GM13976 (cell line): ENCODE measurements around the gene IGSF1.

Source experiments
- DNase-seq: peaks from one replicate; pipeline ENCODE4 v3.0.0; 2012; ENCODE audit warnings: low spot score
- in situ Hi-C: fragments of 300-500 bp; cut with MboI; formaldehyde crosslinking; loops from one replicate; pipeline ENCODE4 v1.12.0; 2022; ENCODE audit warnings: low sequenced_read_pairs, mixed read lengths, inconsistent platforms; ENCODE audit not compliant: unreplicated experiment
- TF ChIP-seq, protein P1 (sequence below): IDR thresholded peaks from 2 replicates; pipeline ENCODE4 v1.5.1; 2012; ENCODE audit warnings: borderline replicate concordance, mild to moderate bottlenecking; ENCODE audit not compliant: insufficient read depth; ENCODE audit errors: extremely low read depth, missing control alignments, control extremely low read depth

IGSF1 gene

DNA sequence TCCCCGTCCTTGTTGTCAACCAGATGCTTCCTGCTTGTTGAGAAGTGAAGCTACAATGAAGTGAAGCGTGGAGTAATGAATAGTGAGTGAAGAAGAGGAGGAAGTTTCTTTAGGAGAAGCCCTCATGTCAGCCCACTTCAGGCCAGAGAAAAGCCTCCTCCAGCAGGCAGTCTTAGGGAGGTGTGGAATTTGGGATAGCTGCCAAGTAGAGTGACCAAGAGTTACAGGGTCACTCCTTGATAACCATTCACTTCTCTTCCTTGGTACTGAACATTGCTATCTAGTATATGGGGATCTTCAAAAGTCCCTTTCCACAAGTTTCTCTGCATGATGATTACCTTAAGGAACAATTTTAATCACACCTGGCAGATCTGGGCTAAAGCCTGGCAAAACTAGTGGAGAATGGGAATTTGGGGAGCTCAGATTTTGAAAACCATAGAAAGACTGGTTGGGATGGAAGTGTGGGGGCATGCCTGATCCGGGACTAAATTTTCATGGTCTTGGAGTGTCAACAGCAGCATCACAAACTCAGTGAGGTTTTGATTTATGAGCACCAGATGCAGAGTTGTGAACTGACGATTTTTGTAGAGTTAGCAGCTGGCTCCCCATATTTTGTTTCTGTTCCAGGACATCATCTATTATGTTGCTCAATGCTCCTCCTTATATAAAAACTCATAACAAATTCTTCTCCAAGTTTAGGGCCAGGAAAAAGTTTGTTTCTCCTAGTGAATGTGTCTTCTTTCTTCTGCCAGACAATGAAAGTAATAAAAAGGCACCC is 53.1 kb downstream of the IGSF1 start:
- in situ Hi-C loops: no loop called here
- no peak for DNase-seq
- TF ChIP-seq, protein P1, sequence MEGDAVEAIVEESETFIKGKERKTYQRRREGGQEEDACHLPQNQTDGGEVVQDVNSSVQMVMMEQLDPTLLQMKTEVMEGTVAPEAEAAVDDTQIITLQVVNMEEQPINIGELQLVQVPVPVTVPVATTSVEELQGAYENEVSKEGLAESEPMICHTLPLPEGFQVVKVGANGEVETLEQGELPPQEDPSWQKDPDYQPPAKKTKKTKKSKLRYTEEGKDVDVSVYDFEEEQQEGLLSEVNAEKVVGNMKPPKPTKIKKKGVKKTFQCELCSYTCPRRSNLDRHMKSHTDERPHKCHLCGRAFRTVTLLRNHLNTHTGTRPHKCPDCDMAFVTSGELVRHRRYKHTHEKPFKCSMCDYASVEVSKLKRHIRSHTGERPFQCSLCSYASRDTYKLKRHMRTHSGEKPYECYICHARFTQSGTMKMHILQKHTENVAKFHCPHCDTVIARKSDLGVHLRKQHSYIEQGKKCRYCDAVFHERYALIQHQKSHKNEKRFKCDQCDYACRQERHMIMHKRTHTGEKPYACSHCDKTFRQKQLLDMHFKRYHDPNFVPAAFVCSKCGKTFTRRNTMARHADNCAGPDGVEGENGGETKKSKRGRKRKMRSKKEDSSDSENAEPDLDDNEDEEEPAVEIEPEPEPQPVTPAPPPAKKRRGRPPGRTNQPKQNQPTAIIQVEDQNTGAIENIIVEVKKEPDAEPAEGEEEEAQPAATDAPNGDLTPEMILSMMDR: no peak

- in situ Hi-C loops: no loop called here
- TF ChIP-seq, protein P1: no peak
These were observed 61.5 kb downstream of the IGSF1 start for GRCh38 chrX:131227608-131228007.

GRCh38 chrX:131226591-131226990 is 62.5 kb downstream of the IGSF1 start:
- TF ChIP-seq, protein P1: no peak
- no peak for DNase-seq
- in situ Hi-C loops: no loop called here

More at GRCh38 chrX:131227608-131228007, 61.5 kb downstream of the IGSF1 start:
- no peak for DNase-seq

GRCh38 chrX:131225078-131225477 is 64.0 kb downstream of the IGSF1 start:
- TF ChIP-seq, protein P1: no peak
- in situ Hi-C loops: no loop called here
- no peak for DNase-seq
